Activated T-cell treated with anti-CD3 and anti-CD28 coated beads for 4 hours (primary cell): Measurements from ENCODE around the gene TNS3.

Experiments used
- DNase-seq: peaks from one replicate; pipeline ENCODE4 v3.0.0-alpha.2; 2020

TNS3 gene

DNA sequence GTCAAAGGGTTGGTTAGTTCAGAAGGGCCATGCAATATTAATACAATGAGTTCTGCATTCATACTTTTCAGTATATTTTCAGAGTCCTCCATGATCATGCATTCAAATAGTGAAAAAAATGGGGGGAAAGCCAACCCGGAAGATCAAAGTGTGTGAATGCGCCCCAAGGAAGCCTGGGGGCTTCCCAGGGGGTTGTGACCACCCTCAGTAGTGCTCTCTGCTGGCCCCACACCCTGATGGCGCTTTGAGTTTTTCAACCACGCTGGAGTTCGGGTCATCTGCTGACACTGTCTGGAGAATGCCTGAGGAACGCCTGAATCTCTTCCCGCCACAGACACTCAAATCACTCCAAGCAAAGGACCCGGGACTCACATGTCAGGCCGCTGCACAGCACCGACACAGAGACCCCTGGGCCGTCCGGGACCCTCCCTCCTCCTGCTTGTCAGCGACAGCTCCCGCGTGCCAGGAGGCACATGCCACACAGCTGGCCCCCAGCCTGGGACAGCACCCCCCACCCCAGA, 1.0 kb downstream of the TNS3 start:
- DNase-seq = no peak

- no peak for DNase-seq
Observed at GRCh38 chr7:47580175-47580706, 1.7 kb downstream of the TNS3 start.

- no peak for DNase-seq
Observed at GRCh38 chr7:47579458-47579857, 2.5 kb downstream of the TNS3 start.

GRCh38 chr7:47578579-47579270, 3.2 kb downstream of the TNS3 start:
- no peak for DNase-seq

DNA sequence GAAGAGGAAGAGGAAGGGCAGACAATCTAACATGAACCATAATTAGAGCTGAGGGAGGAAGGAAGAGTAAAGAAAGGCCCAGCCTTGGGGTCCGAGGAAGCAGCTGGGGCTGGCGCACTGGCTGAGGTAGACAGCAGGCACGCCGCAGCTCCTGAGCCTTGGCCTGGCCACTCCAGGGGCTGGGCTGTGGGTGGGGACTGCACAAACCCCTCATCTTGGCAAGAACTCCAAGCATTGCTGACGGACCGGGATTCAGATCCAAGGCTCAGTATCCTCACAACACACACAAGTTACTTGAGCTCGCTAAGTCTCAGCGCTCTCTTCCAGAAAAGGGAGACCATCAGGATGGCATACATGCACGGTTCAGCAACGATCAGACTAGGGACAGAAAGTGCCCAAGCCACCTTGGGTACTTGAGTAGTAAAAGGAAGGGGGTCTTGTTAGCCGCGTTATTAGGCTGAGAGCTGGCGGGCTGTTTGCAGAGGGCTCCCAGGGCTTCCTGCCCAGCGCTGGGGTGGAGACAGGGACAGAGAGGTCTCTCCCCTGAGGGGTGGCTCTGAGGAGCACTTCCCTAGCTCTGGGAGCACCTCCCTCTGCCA, 4.5 kb downstream of the TNS3 start:
- DNase-seq = no peak

DNA sequence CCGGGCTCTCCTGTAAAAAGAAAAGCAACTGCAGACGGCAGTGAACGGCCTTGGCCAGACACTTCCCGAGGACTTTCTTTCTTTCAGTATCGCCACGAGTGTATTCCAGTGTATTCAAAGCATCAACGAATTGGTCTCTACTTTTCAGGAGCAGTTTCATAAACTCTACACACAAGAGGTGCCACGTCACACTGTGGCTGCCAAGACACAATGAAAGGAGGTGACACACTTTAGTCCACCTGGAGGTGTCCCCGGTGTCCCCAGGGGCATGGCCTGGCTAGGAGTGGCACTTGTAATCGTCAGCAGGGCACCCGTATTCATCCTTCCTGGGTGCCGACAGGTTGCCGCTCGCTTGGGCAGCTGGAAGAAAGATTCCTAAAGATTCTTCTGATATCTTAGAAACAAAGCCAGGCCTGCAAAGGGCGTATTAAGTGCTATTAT, 5.0 kb downstream of the TNS3 start:
- no peak for DNase-seq

GRCh38 chr7:47576031-47576865, 5.7 kb downstream of the TNS3 start:
- DNase-seq = no peak

- DNase-seq = no peak
Observed at GRCh38 chr7:47574482-47575329, 7.2 kb downstream of the TNS3 start.

- DNase-seq = no peak
Observed at GRCh38 chr7:47573758-47574481, 8.0 kb downstream of the TNS3 start.

DNA sequence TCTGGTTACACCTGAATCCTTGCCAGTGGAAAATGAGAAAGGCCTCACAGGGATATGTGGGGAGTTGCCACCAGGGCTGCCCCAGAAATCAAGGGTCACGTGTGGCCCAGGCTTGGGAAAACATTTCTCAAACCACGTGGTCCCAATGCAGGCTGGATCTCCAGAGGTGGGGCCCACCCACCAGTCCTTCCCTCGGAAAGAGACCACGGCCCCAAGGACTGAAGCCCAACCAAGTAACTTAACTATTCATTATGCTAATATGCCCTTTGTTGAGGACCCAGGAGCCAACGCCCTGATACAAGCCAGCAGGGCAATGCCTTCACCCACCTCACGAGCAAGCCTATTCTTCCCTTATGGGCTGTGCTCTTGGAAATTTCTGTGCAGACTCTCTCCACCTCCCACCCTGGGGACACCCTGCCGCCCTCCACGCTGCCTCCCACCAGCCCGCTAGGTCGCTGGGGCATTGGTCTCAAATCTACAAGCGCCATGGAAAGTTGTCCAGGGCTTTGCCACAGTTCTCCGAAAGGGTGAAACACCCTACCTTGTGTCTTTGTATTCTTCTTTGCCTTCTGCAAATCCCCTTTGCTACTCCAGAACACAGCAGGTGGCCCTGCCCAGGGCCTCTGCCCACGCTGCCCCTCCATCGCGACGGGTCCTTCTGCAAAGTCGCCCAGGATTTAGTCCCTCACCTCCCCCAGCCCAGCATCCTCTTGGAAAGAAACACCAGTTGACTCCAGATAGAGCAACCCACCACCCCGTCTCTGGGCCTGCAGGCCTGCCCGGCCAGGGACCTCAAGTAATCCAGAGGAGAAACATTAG, 8.8 kb downstream of the TNS3 start:
- DNase-seq = no peak

DNA sequence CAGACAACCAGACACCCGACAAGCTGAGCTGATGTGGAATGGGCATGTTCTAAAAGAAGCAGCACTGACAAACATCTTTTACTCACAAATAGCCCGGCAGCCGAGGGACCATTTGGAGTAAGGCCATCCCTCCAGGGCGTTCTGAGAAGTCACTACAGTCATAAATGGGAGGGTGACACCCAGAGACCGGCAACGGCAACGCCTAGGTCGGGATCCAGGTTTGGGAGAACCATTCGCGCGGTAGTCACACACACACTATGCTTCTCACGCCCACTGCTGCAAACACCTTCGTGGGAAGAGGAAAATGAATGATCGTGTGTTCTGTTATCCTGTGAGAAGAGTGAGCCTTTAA, 9.8 kb downstream of the TNS3 start:
- no peak for DNase-seq

DNA sequence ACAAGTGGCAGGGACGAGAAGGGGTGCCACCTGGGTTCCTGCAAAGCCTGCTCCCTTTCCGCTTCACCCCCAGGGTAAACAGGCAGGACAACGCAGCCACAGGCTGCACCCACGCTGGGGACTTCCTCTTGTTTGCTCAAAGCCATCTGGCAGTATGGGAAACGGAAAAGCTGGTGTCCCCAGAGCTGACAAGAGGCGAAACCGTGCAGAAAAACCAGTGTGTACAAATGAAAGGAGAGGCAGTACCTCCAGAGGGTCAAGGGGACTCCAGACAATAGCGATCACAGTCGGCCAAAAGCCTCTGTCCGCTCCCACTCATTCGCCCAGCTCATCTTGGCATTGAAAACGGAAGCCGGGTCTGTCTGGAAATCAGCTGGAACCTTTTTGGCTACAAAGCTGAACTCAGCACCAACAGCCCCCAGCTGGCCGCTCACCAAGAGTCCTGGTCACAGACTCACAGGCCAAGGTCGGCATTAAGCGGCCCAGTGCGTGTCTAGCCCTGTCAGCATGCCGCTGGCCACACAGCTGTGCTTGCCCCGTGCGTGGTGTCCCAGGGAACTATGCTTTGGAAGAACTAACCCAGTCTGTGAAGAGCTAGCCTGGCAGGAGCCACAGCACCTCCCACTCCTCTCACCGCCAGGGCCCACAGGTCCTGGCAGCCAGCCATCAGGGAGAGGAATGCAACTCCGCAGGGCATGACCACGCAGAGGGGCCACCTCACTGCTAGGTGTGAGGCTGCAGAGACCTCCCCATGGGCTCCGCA, 10.4 kb downstream of the TNS3 start:
- DNase-seq = no peak

DNA sequence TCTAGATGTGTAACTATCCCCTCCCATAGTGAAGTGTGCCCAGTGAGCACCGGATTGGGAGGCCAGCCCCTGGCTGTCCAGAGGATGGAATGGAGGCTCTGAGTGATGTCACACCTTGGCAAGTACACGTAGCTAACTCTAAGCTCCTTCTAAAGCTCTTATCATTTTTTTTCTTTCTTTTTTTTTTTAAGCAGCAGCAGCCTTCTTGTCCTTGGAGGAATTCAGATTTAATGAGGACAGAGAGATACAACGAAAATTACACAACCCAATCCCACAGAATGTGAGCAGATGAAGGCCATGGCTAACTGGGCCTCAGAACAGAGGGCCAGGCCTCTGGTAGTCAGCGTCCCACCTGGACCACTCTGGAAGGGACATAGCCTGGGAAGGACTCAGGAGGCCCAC, 11.3 kb downstream of the TNS3 start:
- DNase-seq = no peak

GRCh38 chr7:47568547-47568946, 13.4 kb downstream of the TNS3 start:
- no peak for DNase-seq

GRCh38 chr7:47568056-47568455, 13.9 kb downstream of the TNS3 start:
- no peak for DNase-seq

DNA sequence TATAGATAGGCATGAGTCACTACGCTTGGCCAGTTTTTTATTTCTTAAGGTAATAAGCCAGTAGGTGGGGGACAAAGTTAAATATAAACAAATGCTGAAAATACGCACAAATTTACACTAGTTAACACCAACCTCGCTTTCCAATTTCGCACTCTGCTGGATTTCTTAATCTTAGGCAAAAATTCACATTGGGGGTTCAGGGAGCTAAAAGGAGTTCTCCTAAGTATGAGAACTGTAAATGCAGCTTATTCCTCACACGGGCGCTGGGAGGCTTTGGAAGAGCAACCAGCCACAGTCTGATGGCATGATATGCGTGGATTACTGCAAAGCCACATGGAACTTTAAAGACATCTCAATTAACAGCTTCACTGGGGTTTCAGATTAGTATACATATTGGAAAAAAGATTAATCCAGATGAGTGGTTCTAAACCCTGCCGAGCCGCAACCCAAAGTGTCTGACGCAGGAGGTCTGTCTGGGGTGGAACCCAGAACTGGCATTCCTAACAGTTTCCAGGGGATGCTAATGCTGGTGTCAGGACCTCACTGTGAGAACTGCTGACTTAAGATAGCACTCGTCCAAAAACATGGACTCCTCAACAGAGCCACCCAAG, 16.2 kb downstream of the TNS3 start:
- DNase-seq = no peak

GRCh38 chr7:47563521-47563920, 18.4 kb downstream of the TNS3 start:
- no peak for DNase-seq

GRCh38 chr7:47561715-47562446, 20.0 kb downstream of the TNS3 start:
- DNase-seq = no peak
